Measurements from ENCODE around the gene LTBR. TPM values are rescaled to one million over a fixed set of nuclear protein-coding genes. Genes with fewer than 3 reads are reported as not detected.

The LTBR gene
- total RNA-seq, 2 donors from 2014 or later: 8.4 to 9.1 TPM

GRCh38 chr12:6377667-6377994, 6.3 kb upstream of the LTBR start:
- Histone ChIP-seq H3K36me3 (ENCODE audit: control insufficient read depth, insufficient read depth, low read length) (no peaks in the 10 kb centered on the region), H3K27ac (ENCODE audit: low read depth, low read length) (no peak overlapping the region), H3K4me1 (ENCODE audit: control insufficient read depth, insufficient read depth, low read length) (peaks cover 35% of the 10 kb centered on the region), H3K4me3 (ENCODE audit: low read length) (no peak overlapping the region), H3K27me3 (ENCODE audit: control insufficient read depth, insufficient read depth, low read length, poor library complexity, severe bottlenecking) (peaks cover 1% of the 10 kb centered on the region), H3K9me3 (ENCODE audit: control insufficient read depth, low read length) (no peaks in the 10 kb centered on the region), H3K9ac (ENCODE audit: extremely low read depth, low read length, poor library complexity, severe bottlenecking) (no peak overlapping the region)
- DNase-seq: peak; percentile 62
- Mint-ChIP-seq H3K9me3 (no peaks in the 10 kb centered on the region), H3K27ac (peak overlapping the region; percentile 97), H3K4me3 (peak overlapping the region; percentile 58), H3K36me3 (ENCODE audit: low read depth) (no peaks in the 10 kb centered on the region), H3K27me3 (ENCODE audit: insufficient read depth) (peaks cover 18% of the 10 kb centered on the region), H3K4me1 (peaks cover 82% of the 10 kb centered on the region)
- 76 to 89% methylated on average over 2 to 4 of the region's 4 CpGs for WGBS, 2 experiments (ENCODE audit: insufficient coverage in 1 of 2, insufficient read length in 1 of 2)
- TF ChIP-seq CTCF (conservative IDR thresholded peaks at IDR 0.05): no peak

GRCh38 chr12:6378709-6379472, 5.1 kb upstream of the LTBR start:
- Mint-ChIP-seq H3K27me3 (ENCODE audit: insufficient read depth) (peaks cover 25% of the 10 kb centered on the region), H3K4me1 (peaks cover 73% of the 10 kb centered on the region), H3K4me3 (no peak overlapping the region), H3K36me3 (ENCODE audit: low read depth) (no peaks in the 10 kb centered on the region), H3K9me3 (no peaks in the 10 kb centered on the region), H3K27ac (no peak overlapping the region)
- no peak for DNase-seq
- Histone ChIP-seq H3K9me3 (ENCODE audit: control insufficient read depth, low read length) (no peaks in the 10 kb centered on the region), H3K4me3 (ENCODE audit: low read length) (no peak overlapping the region), H3K27me3 (ENCODE audit: control insufficient read depth, insufficient read depth, low read length, poor library complexity, severe bottlenecking) (peaks cover 12% of the 10 kb centered on the region), H3K36me3 (ENCODE audit: control insufficient read depth, insufficient read depth, low read length) (no peaks in the 10 kb centered on the region), H3K9ac (ENCODE audit: extremely low read depth, low read length, poor library complexity, severe bottlenecking) (no peak overlapping the region), H3K27ac (ENCODE audit: low read depth, low read length) (no peak overlapping the region), H3K4me1 (ENCODE audit: control insufficient read depth, insufficient read depth, low read length) (peaks cover 31% of the 10 kb centered on the region)
- TF ChIP-seq CTCF (conservative IDR thresholded peaks at IDR 0.05): no peak
- WGBS, 2 experiments (ENCODE audit: insufficient coverage in 1 of 2, insufficient read length in 1 of 2): 91 to 100% methylated on average over 6 to 12 of the region's 13 CpGs

GRCh38 chr12:6380141-6381121, 3.5 kb upstream of the LTBR start:
- Histone ChIP-seq H3K27ac (ENCODE audit: low read depth, low read length) (no peak overlapping the region), H3K9me3 (ENCODE audit: control insufficient read depth, low read length) (no peaks in the 10 kb centered on the region), H3K36me3 (ENCODE audit: control insufficient read depth, insufficient read depth, low read length) (no peaks in the 10 kb centered on the region), H3K4me1 (ENCODE audit: control insufficient read depth, insufficient read depth, low read length) (peaks cover 25% of the 10 kb centered on the region), H3K9ac (ENCODE audit: extremely low read depth, low read length, poor library complexity, severe bottlenecking) (no peak overlapping the region), H3K27me3 (ENCODE audit: control insufficient read depth, insufficient read depth, low read length, poor library complexity, severe bottlenecking) (peaks cover 12% of the 10 kb centered on the region), H3K4me3 (ENCODE audit: low read length) (no peak overlapping the region)
- Mint-ChIP-seq H3K36me3 (ENCODE audit: low read depth) (peaks cover 2% of the 10 kb centered on the region), H3K4me1 (peaks cover 60% of the 10 kb centered on the region), H3K9me3 (no peaks in the 10 kb centered on the region), H3K27ac (no peak overlapping the region), H3K4me3 (no peak overlapping the region), H3K27me3 (ENCODE audit: insufficient read depth) (peaks cover 29% of the 10 kb centered on the region)
- no peak for TF ChIP-seq CTCF (conservative IDR thresholded peaks at IDR 0.05)
- WGBS, 2 experiments (ENCODE audit: insufficient coverage in 1 of 2, insufficient read length in 1 of 2): 87% methylated on average over 5 to 14 of the region's 14 CpGs
- DNase-seq: peak; percentile 63
